K562 (cell line): ENCODE measurements around the gene CLEC17A. TPM values are rescaled to one million over a fixed set of nuclear protein-coding genes. Genes with fewer than 3 reads are reported as not detected.

Source experiments
- HDAC8 ChIP-seq: fragments of 450-650 bp; IDR thresholded peaks from 2 replicates; pipeline ENCODE4 v1.6.1; 2016; ENCODE audit warnings: mild to moderate bottlenecking, missing genetic modification characterization, moderate library complexity, missing compliant biosample characterization
- HNRNPL ChIP-seq: fragments of 200-400 bp; formaldehyde crosslinking; IDR thresholded peaks from 2 replicates; pipeline ENCODE4 v1.6.1; 2017; ENCODE audit warnings: low read depth, mild to moderate bottlenecking, low read length
- MTF1 ChIP-seq: fragments of 250-450 bp; sonication (Bioruptor Pico); IDR thresholded peaks from 2 replicates; pipeline ENCODE4 v1.9.0; 2021; ENCODE audit warnings: moderate library complexity, mild to moderate bottlenecking, inconsistent platforms, borderline replicate concordance
- MYC ChIP-seq, 2 experiments: fragments of 250-450 bp in 1 of 2; sonication (Bioruptor Pico) in 1 of 2; IDR thresholded peaks; 2 replicates each; pipeline versions ENCODE4 v1.5.1 to v1.6.1; 2012 to 2021; ENCODE audit warnings: low read depth in 2 of 2, borderline replicate concordance in 1 of 2, improper control_type of control experiment in 1 of 2, low read length in 1 of 2, mild to moderate bottlenecking in 1 of 2, moderate library complexity in 1 of 2
- NCOA6 ChIP-seq: fragments of 450-650 bp; IDR thresholded peaks from 2 replicates; pipeline ENCODE4 v1.6.1; 2017; ENCODE audit warnings: mild to moderate bottlenecking
- RAD21 ChIP-seq, 2 experiments: fragments of 250-450 bp in 1 of 2; fragments of 450-650 bp in 1 of 2; sonication (Bioruptor Pico) in 1 of 2; formaldehyde crosslinking in 1 of 2; IDR thresholded peaks in 1 of 2; conservative IDR thresholded peaks in 1 of 2; 2 replicates each; pipeline versions ENCODE4 v1.4.0 to v1.8.0; 2020 to 2022; ENCODE audit warnings: mild to moderate bottlenecking in 2 of 2, moderate library complexity in 1 of 2
- SPI1 ChIP-seq: IDR thresholded peaks from 2 replicates; pipeline ENCODE4 v1.6.1; 2011; ENCODE audit warnings: low read depth, low read length, control low read depth, borderline replicate concordance
- TAF7 ChIP-seq: fragments of 450-650 bp; IDR thresholded peaks from 2 replicates; pipeline ENCODE4 v1.6.1; 2016; ENCODE audit warnings: missing genetic modification characterization, missing compliant biosample characterization
- ZBED1 ChIP-seq: IDR thresholded peaks from 2 replicates; pipeline ENCODE4 v1.6.1; 2014
- ZC3H8 ChIP-seq: fragments of 450-650 bp; IDR thresholded peaks from 2 replicates; pipeline ENCODE4 v1.6.1; 2017
- ZNF124 ChIP-seq: sonication (generic); formaldehyde crosslinking; IDR thresholded peaks from 2 replicates; pipeline ENCODE4 v1.8.1; 2022; ENCODE audit warnings: missing genetic modification reagents
- ZNF165 ChIP-seq: fragments of 250-450 bp; sonication (Bioruptor Pico); IDR thresholded peaks from 2 replicates; pipeline ENCODE4 v1.4.0; 2020; ENCODE audit warnings: borderline replicate concordance
- polyA plus RNA-seq, 8 experiments: library from polyadenylated mRNA; depleted of rRNA in 4 of 8; stranded (reverse) in 5 of 8; unstranded in 3 of 8; fragments of >200 nt; fragmentation: Nextera tagmentation in 2 of 8; fragmentation: Illumina TruSeq in 1 of 8; extraction: Ambion mirVana in 2 of 8; extraction: Trizol in 1 of 8; gene quantifications; 2 replicates each; pipeline versions ENCODE4 v1.2.1 to v1.2.3, GENCODE V29; 2011 to 2014; ENCODE audit warnings: inconsistent platforms in 1 of 8, missing spikeins in 1 of 8
- total RNA-seq, 7 experiments: library from RNA; depleted of rRNA in 6 of 7; stranded (reverse); fragments of >200 nt in 6 of 7; fragmentation: Illumina TruSeq in 2 of 7; extraction: Trizol in 2 of 7; gene quantifications; 2 replicates each; pipeline versions ENCODE4 v1.2.1 to v1.2.3, GENCODE V29; 2011 to 2021; ENCODE audit warnings: low replicate concordance in 1 of 7
- TF ChIP-seq, protein P1 (sequence below): fragments of 450-650 bp; conservative IDR thresholded peaks from 2 replicates; pipeline ENCODE4 v1.6.1; 2016; ENCODE audit warnings: missing genetic modification characterization, low read depth, mild to moderate bottlenecking, control low read depth, missing compliant biosample characterization
- TF ChIP-seq, protein P2 (sequence below): fragments of 450-650 bp; IDR thresholded peaks from 2 replicates; pipeline ENCODE4 v1.6.1; 2018; ENCODE audit warnings: mild to moderate bottlenecking, low read depth; ENCODE audit not compliant: partially characterized antibody
- TF ChIP-seq, protein P3 (sequence below): fragments of 450-650 bp; IDR thresholded peaks from 2 replicates; pipeline ENCODE4 v1.6.1; 2016; ENCODE audit warnings: mild to moderate bottlenecking
- TF ChIP-seq, protein P4 (sequence below): sonication (generic); formaldehyde crosslinking; IDR thresholded peaks from 2 replicates; pipeline ENCODE4 v1.8.1; 2022; ENCODE audit warnings: missing genetic modification reagents
- TF ChIP-seq, protein P5 (sequence below): fragments of 450-650 bp; IDR thresholded peaks from 2 replicates; pipeline ENCODE4 v1.6.1; 2017; ENCODE audit warnings: antibody characterized with exemption, mild to moderate bottlenecking

Gene CLEC17A
- total and polyA plus RNA-seq, 9 of the 15 experiments (the other 6 are each of a cell fraction or from before 2014, with no cell fraction given): 0.03 TPM; not detected in 8

DNA sequence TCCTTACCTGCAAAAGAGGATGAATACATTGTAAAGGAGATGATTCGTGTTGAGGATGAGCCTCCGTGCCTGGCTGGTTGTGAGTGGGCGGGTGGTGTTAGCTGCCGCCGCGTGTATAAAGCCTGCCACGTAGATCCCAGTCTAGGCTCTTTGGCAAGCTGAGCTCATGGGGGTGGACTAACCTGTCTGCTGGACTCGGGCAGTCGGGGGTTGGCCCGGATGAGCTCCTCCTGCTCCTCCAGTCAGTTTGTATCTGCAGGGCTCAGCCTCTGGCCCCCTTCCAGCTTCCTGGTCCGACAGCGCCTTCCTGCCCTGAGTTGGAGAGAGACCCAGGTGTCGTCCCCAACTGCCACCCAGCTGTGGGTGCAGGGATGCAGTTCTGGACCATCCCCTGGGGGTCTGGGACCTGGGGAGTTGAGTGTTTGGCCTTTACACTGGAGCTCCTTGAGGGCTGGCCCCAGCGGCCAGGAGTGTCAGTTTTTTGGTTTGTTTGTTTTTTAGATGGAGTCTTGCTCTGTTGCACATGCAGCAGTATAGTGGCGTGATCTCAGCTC is 32.6 kb upstream of the CLEC17A start (continued):
- TF ChIP-seq, protein P1, sequence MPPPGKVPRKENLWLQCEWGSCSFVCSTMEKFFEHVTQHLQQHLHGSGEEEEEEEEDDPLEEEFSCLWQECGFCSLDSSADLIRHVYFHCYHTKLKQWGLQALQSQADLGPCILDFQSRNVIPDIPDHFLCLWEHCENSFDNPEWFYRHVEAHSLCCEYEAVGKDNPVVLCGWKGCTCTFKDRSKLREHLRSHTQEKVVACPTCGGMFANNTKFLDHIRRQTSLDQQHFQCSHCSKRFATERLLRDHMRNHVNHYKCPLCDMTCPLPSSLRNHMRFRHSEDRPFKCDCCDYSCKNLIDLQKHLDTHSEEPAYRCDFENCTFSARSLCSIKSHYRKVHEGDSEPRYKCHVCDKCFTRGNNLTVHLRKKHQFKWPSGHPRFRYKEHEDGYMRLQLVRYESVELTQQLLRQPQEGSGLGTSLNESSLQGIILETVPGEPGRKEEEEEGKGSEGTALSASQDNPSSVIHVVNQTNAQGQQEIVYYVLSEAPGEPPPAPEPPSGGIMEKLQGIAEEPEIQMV: no peak
- TF ChIP-seq ZNF165 (CRISPR knock-in tag) (no peak), MTF1 (CRISPR knock-in tag) (no peak), NCOA6 (no peak), ZNF124 (CRISPR knock-in tag) (no peak), ZC3H8 (no peak), ZBED1 (no peak), TAF7 (tag) (no peak), MYC (IDR thresholded peaks at IDR 0.05; ENCODE audit: low read depth, low read length) (no peak), MYC (CRISPR knock-in tag; IDR thresholded peaks at IDR 0.05; ENCODE audit: borderline replicate concordance, low read depth) (no peak), HNRNPL (no peak), RAD21 (CRISPR knock-in tag; conservative IDR thresholded peaks at IDR 0.05 in 1 of 2, IDR thresholded peaks at IDR 0.05 in 1 of 2) (peak in 1 of 2 experiments; percentile 36; a peak in 1 of 4 replicates), HDAC8 (tag) (no peak), SPI1 (no peak)
- TF ChIP-seq, protein P2, sequence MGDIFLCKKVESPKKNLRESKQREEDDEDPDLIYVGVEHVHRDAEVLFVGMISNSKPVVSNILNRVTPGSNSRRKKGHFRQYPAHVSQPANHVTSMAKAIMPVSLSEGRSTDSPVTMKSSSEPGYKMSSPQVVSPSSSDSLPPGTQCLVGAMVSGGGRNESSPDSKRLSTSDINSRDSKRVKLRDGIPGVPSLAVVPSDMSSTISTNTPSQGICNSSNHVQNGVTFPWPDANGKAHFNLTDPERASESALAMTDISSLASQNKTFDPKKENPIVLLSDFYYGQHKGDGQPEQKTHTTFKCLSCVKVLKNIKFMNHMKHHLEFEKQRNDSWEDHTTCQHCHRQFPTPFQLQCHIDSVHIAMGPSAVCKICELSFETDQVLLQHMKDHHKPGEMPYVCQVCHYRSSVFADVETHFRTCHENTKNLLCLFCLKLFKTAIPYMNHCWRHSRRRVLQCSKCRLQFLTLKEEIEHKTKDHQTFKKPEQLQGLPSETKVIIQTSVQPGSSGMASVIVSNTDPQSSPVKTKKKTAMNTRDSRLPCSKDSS: no peak
- TF ChIP-seq, protein P3, sequence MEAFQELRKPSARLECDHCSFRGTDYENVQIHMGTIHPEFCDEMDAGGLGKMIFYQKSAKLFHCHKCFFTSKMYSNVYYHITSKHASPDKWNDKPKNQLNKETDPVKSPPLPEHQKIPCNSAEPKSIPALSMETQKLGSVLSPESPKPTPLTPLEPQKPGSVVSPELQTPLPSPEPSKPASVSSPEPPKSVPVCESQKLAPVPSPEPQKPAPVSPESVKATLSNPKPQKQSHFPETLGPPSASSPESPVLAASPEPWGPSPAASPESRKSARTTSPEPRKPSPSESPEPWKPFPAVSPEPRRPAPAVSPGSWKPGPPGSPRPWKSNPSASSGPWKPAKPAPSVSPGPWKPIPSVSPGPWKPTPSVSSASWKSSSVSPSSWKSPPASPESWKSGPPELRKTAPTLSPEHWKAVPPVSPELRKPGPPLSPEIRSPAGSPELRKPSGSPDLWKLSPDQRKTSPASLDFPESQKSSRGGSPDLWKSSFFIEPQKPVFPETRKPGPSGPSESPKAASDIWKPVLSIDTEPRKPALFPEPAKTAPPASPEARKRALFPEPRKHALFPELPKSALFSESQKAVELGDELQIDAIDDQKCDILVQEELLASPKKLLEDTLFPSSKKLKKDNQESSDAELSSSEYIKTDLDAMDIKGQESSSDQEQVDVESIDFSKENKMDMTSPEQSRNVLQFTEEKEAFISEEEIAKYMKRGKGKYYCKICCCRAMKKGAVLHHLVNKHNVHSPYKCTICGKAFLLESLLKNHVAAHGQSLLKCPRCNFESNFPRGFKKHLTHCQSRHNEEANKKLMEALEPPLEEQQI: no peak
- TF ChIP-seq, protein P4, sequence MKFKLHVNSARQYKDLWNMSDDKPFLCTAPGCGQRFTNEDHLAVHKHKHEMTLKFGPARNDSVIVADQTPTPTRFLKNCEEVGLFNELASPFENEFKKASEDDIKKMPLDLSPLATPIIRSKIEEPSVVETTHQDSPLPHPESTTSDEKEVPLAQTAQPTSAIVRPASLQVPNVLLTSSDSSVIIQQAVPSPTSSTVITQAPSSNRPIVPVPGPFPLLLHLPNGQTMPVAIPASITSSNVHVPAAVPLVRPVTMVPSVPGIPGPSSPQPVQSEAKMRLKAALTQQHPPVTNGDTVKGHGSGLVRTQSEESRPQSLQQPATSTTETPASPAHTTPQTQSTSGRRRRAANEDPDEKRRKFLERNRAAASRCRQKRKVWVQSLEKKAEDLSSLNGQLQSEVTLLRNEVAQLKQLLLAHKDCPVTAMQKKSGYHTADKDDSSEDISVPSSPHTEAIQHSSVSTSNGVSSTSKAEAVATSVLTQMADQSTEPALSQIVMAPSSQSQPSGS (CRISPR knock-in tag): no peak
- TF ChIP-seq, protein P5, sequence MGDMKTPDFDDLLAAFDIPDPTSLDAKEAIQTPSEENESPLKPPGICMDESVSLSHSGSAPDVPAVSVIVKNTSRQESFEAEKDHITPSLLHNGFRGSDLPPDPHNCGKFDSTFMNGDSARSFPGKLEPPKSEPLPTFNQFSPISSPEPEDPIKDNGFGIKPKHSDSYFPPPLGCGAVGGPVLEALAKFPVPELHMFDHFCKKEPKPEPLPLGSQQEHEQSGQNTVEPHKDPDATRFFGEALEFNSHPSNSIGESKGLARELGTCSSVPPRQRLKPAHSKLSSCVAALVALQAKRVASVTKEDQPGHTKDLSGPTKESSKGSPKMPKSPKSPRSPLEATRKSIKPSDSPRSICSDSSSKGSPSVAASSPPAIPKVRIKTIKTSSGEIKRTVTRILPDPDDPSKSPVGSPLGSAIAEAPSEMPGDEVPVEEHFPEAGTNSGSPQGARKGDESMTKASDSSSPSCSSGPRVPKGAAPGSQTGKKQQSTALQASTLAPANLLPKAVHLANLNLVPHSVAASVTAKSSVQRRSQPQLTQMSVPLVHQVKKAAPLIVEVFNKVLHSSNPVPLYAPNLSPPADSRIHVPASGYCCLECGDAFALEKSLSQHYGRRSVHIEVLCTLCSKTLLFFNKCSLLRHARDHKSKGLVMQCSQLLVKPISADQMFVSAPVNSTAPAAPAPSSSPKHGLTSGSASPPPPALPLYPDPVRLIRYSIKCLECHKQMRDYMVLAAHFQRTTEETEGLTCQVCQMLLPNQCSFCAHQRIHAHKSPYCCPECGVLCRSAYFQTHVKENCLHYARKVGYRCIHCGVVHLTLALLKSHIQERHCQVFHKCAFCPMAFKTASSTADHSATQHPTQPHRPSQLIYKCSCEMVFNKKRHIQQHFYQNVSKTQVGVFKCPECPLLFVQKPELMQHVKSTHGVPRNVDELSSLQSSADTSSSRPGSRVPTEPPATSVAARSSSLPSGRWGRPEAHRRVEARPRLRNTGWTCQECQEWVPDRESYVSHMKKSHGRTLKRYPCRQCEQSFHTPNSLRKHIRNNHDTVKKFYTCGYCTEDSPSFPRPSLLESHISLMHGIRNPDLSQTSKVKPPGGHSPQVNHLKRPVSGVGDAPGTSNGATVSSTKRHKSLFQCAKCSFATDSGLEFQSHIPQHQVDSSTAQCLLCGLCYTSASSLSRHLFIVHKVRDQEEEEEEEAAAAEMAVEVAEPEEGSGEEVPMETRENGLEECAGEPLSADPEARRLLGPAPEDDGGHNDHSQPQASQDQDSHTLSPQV: peak; percentile 84
